SU-DHL-6 (cell line): ENCODE measurements around the gene GP5.

Experiments used
- H2AFZ ChIP-seq: fragments of 200-600 bp; sonication (generic); 2 replicates; pipeline ENCODE4 v1.6.1; 2014; ENCODE audit warnings: low read depth, mild to moderate bottlenecking, moderate library complexity, mixed read lengths, antibody characterized with exemption, low read length; ENCODE audit not compliant: severe bottlenecking
- H3F3A ChIP-seq: fragments of 200-600 bp; shearing (Covaris generic); 2 replicates; pipeline ENCODE4 v1.6.0; 2016; ENCODE audit warnings: antibody characterized with exemption, mild to moderate bottlenecking; ENCODE audit not compliant: insufficient read depth
- H3K27ac ChIP-seq: fragments of 200-600 bp; sonication (generic); 2 replicates; pipeline ENCODE4 v1.5.1; 2016; ENCODE audit warnings: low read depth, mild to moderate bottlenecking, low read length, moderate library complexity, mixed read lengths
- H3K27me3 ChIP-seq: fragments of 200-600 bp; sonication (generic), shearing (Covaris generic); 2 replicates; pipeline ENCODE4 v1.6.0; 2014; ENCODE audit warnings: mild to moderate bottlenecking, low read length
- H3K36me3 ChIP-seq: fragments of 200-600 bp; sonication (generic); 2 replicates; pipeline ENCODE4 v1.6.1; 2014; ENCODE audit warnings: mild to moderate bottlenecking, low read length, mixed read lengths
- H3K4me2 ChIP-seq: fragments of 300-600, 200-600 bp; shearing (Covaris generic), sonication (generic); 2 replicates; pipeline ENCODE4 v1.6.0; 2014; ENCODE audit warnings: low read length, low read depth, mild to moderate bottlenecking; ENCODE audit not compliant: poor library complexity, severe bottlenecking
- H3K4me3 ChIP-seq: fragments of 200-600 bp; sonication (generic); 2 replicates; pipeline ENCODE4 v1.5.1; 2014; ENCODE audit warnings: antibody characterized with exemption, low read length, mild to moderate bottlenecking, mixed read lengths; ENCODE audit not compliant: insufficient read depth, poor library complexity, severe bottlenecking
- H3K79me2 ChIP-seq: fragments of 200-600 bp; sonication (generic); 2 replicates; pipeline ENCODE4 v1.6.1; 2014; ENCODE audit warnings: mild to moderate bottlenecking, low read length, moderate library complexity; ENCODE audit not compliant: insufficient read depth
- H3K9ac ChIP-seq: fragments of 200-600 bp; sonication (generic); 2 replicates; pipeline ENCODE4 v1.7.0; 2014; ENCODE audit warnings: mild to moderate bottlenecking, low read length
- H3K9me2 ChIP-seq: fragments of 200-600 bp; sonication (generic); replicated peaks from 2 replicates; pipeline ENCODE4 v1.6.1; 2014; ENCODE audit warnings: low read length; ENCODE audit not compliant: insufficient read depth
- H3K9me3 ChIP-seq: fragments of 200-600 bp; sonication (generic); 2 replicates; pipeline ENCODE4 v1.6.1; 2014; ENCODE audit warnings: low read length, mixed read lengths; ENCODE audit not compliant: insufficient read depth
- H4K20me1 ChIP-seq: fragments of 200-600 bp; sonication (generic); 2 replicates; pipeline ENCODE4 v1.6.1; 2014; ENCODE audit warnings: low read depth, mild to moderate bottlenecking, antibody characterized with exemption, low read length, moderate library complexity, mixed read lengths
- EZH2phosphoT487 ChIP-seq: fragments of 200-600 bp; sonication (generic), shearing (Covaris generic); conservative IDR thresholded peaks from 2 replicates; pipeline ENCODE4 v1.6.1; 2018; ENCODE audit warnings: mild to moderate bottlenecking, antibody characterized with exemption, low read length, moderate library complexity, mixed read lengths
- TF ChIP-seq, protein P1 (sequence below): fragments of 200-600 bp; sonication (generic); IDR thresholded peaks from one replicate; pipeline ENCODE4 v1.5.1; 2017; ENCODE audit warnings: antibody characterized with exemption, mild to moderate bottlenecking, low read length, moderate library complexity; ENCODE audit not compliant: insufficient read depth, poor library complexity, severe bottlenecking

GP5 gene

DNA sequence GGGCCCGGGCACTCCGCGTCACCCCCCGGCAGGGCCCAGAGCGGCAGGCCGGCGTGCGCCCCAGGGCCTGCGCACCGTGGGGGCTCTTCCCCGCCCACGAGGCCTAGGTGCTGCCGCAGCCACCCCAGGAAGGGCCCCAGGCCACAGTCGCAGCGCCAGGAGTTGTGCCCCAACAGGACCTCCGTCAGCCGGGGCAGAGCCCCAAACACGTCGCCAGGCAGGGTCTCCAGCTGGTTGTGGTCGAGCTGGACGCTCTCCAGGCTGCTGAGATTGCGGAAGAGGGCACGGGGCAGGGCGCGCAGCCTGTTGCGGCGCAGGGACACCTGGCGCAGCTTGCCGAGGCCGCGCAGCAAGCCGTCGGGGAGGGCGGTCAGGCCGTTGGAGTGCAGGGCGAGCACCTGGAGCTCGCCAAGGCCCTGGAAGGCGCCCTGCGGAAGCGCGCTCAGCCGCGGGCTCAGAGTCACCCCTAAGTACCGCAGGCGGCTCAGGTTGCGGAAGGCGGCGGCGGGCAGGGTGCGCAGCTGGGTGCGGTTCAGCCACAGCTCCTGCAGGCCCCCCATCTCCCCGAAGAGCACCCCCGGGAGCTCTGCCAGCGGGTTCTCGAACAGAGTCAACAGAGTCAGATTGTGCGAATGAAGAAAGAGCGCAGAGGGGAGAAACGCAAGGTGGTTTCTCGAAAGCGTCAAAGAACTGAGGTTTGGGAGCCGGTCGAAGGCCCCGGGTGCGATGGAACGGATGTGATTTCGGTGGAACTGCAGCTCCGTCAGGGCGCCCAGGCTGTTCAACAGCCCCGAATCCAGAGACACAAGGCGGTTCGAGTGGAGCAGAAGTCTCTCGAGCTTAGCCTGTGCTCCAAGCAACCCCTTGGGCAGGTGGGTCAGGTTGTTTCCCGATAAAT is 2.0 kb downstream of the GP5 start:
- no peak overlapping the region for H3K27ac ChIP-seq
- H4K20me1 ChIP-seq, result no peaks in the 10 kb centered on the region
- H3K27me3 ChIP-seq, result no peaks in the 10 kb centered on the region
- no peaks in the 10 kb centered on the region for H3K9me3 ChIP-seq
- H3K4me2 ChIP-seq, result no peak overlapping the region
- no peak overlapping the region for H3K9ac ChIP-seq
- no peak overlapping the region for H3K4me3 ChIP-seq
- no peaks in the 10 kb centered on the region for H3F3A ChIP-seq
- no peaks in the 10 kb centered on the region for H3K79me2 ChIP-seq
- H3K36me3 ChIP-seq, result no peaks in the 10 kb centered on the region
- H3K9me2 ChIP-seq, result no peaks in the 10 kb centered on the region
- no peak overlapping the region for H2AFZ ChIP-seq
- TF ChIP-seq, protein P1, sequence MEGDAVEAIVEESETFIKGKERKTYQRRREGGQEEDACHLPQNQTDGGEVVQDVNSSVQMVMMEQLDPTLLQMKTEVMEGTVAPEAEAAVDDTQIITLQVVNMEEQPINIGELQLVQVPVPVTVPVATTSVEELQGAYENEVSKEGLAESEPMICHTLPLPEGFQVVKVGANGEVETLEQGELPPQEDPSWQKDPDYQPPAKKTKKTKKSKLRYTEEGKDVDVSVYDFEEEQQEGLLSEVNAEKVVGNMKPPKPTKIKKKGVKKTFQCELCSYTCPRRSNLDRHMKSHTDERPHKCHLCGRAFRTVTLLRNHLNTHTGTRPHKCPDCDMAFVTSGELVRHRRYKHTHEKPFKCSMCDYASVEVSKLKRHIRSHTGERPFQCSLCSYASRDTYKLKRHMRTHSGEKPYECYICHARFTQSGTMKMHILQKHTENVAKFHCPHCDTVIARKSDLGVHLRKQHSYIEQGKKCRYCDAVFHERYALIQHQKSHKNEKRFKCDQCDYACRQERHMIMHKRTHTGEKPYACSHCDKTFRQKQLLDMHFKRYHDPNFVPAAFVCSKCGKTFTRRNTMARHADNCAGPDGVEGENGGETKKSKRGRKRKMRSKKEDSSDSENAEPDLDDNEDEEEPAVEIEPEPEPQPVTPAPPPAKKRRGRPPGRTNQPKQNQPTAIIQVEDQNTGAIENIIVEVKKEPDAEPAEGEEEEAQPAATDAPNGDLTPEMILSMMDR, result no peak
- no peak for TF ChIP-seq EZH2phosphoT487

- Histone ChIP-seq H3K36me3 (no peaks in the 10 kb centered on the region), H3K79me2 (no peaks in the 10 kb centered on the region), H4K20me1 (no peaks in the 10 kb centered on the region), H2AFZ (no peak overlapping the region), H3K27ac (no peak overlapping the region), H3K9me2 (no peaks in the 10 kb centered on the region), H3K4me2 (no peak overlapping the region), H3K9me3 (no peaks in the 10 kb centered on the region), H3K4me3 (no peak overlapping the region), H3F3A (no peaks in the 10 kb centered on the region), H3K9ac (no peak overlapping the region), H3K27me3 (no peaks in the 10 kb centered on the region)
- TF ChIP-seq, protein P1, result no peak
- no peak for TF ChIP-seq EZH2phosphoT487
Observed at GRCh38 chr3:194396539-194396858, 2.6 kb downstream of the GP5 start.

GRCh38 chr3:194395778-194396538 is 3.1 kb downstream of the GP5 start:
- Histone ChIP-seq H3K9ac (no peak overlapping the region), H3K79me2 (no peaks in the 10 kb centered on the region), H3K36me3 (no peaks in the 10 kb centered on the region), H3K27ac (no peak overlapping the region), H3K4me3 (no peak overlapping the region), H3K9me2 (no peaks in the 10 kb centered on the region), H2AFZ (no peak overlapping the region), H3K4me2 (no peak overlapping the region), H4K20me1 (no peaks in the 10 kb centered on the region), H3K27me3 (no peaks in the 10 kb centered on the region), H3F3A (no peaks in the 10 kb centered on the region), H3K9me3 (0 out of 2 replicates have a peak, but pooled peaks cover 2% of the 10 kb centered on the region)
- TF ChIP-seq EZH2phosphoT487, result no peak
- TF ChIP-seq, protein P1, result no peak
